OCI-LY1 (cell line): ENCODE results near the gene GLT1D1.

ENCODE experiments used
- H2AFZ ChIP-seq: fragments of 200-600 bp; sonication (generic), shearing (Covaris generic); 2 replicates; pipeline ENCODE4 v1.6.0; 2014; ENCODE audit warnings: antibody characterized with exemption, mild to moderate bottlenecking, low read length
- H3F3A ChIP-seq: fragments of 200-600 bp; sonication (generic), shearing (Covaris generic); 2 replicates; pipeline ENCODE4 v1.6.0; 2014; ENCODE audit warnings: mild to moderate bottlenecking, antibody characterized with exemption, low read length, moderate library complexity; ENCODE audit not compliant: insufficient read depth
- H3K27ac ChIP-seq: fragments of 200-600 bp; sonication (generic); 2 replicates; pipeline ENCODE4 v1.5.1; 2014; ENCODE audit warnings: low read length, mixed run types, mild to moderate bottlenecking, low read depth; ENCODE audit not compliant: poor library complexity, severe bottlenecking
- H3K27me3 ChIP-seq: fragments of 200-600 bp; sonication (generic); 2 replicates; pipeline ENCODE4 v1.6.0; 2014; ENCODE audit warnings: antibody characterized with exemption, mild to moderate bottlenecking, low read length, moderate library complexity; ENCODE audit not compliant: insufficient read depth
- H3K36me3 ChIP-seq: fragments of 200-600 bp; sonication (generic); 2 replicates; pipeline ENCODE4 v1.6.1; 2014; ENCODE audit warnings: mild to moderate bottlenecking, antibody characterized with exemption, low read length, moderate library complexity, mixed read lengths; ENCODE audit not compliant: insufficient read depth
- H3K4me1 ChIP-seq: fragments of 200-600 bp; sonication (generic); 2 replicates; pipeline ENCODE4 v1.5.1; 2014; ENCODE audit warnings: mild to moderate bottlenecking, low read length, moderate library complexity; ENCODE audit not compliant: insufficient read depth, severe bottlenecking
- H3K4me2 ChIP-seq: fragments of 200-600 bp; sonication (generic), shearing (Covaris generic); 2 replicates; pipeline ENCODE4 v1.6.1; 2014; ENCODE audit warnings: low read length
- H3K4me3 ChIP-seq: fragments of 200-600 bp; sonication (generic); 2 replicates; pipeline ENCODE4 v1.5.1; 2014; ENCODE audit warnings: low read length, low read depth, mild to moderate bottlenecking, mixed read lengths; ENCODE audit not compliant: poor library complexity, severe bottlenecking
- H3K79me2 ChIP-seq: fragments of 200-600 bp; shearing (Covaris generic); 2 replicates; pipeline ENCODE4 v1.6.1; 2016; ENCODE audit warnings: mixed run types, low read length, mixed read lengths; ENCODE audit not compliant: insufficient read depth
- H3K9ac ChIP-seq: fragments of 200-600 bp; sonication (generic), shearing (Covaris generic); 2 replicates; pipeline ENCODE4 v1.6.1; 2014; ENCODE audit warnings: mild to moderate bottlenecking, low read length, mixed read lengths
- H3K9me2 ChIP-seq: fragments of 200-600 bp; sonication (generic), shearing (Covaris generic); 2 replicates; pipeline ENCODE4 v1.6.1; 2014; ENCODE audit warnings: low read depth, mild to moderate bottlenecking, low read length, mixed read lengths
- H3K9me3 ChIP-seq: fragments of 200-600 bp; shearing (Covaris generic); 2 replicates; pipeline ENCODE4 v1.6.1; 2014; ENCODE audit warnings: low read length, mixed read lengths
- H4K20me1 ChIP-seq: fragments of 200-600 bp; sonication (generic), shearing (Covaris generic); 2 replicates; pipeline ENCODE4 v1.6.0; 2016; ENCODE audit warnings: mild to moderate bottlenecking, low read length; ENCODE audit not compliant: insufficient read depth
- CTCF ChIP-seq: fragments of 200-600 bp; sonication (generic), shearing (Covaris generic); IDR thresholded peaks from 2 replicates; pipeline ENCODE4 v1.5.1; 2017; ENCODE audit warnings: mild to moderate bottlenecking, antibody characterized with exemption, low read length, moderate library complexity, mixed read lengths
- EZH2 ChIP-seq: fragments of 200-600 bp; sonication (generic), shearing (Covaris generic); IDR thresholded peaks from 2 replicates; pipeline ENCODE4 v1.8.0; 2017; ENCODE audit warnings: borderline replicate concordance, mixed run types, mild to moderate bottlenecking, antibody characterized with exemption, low read length, moderate library complexity, mixed read lengths

Gene GLT1D1

GRCh38 chr12:129001826-129002225 lies 148.5 kb downstream of the GLT1D1 start:
- H3K9me3 ChIP-seq = no peaks in the 10 kb centered on the region
- no peaks in the 10 kb centered on the region for H4K20me1 ChIP-seq
- no peak overlapping the region for H2AFZ ChIP-seq
- H3K27ac ChIP-seq = no peak overlapping the region
- no peaks in the 10 kb centered on the region for H3F3A ChIP-seq
- no peak overlapping the region for H3K4me3 ChIP-seq
- H3K4me2 ChIP-seq = no peak overlapping the region
- 0 out of 2 replicates have a peak, but pooled peaks cover 3% of the 10 kb centered on the region for H3K27me3 ChIP-seq
- no peaks in the 10 kb centered on the region for H3K9me2 ChIP-seq
- TF ChIP-seq EZH2 (no peak), CTCF (no peak)
- H3K36me3 ChIP-seq = no peaks in the 10 kb centered on the region
- no peaks in the 10 kb centered on the region for H3K79me2 ChIP-seq
- no peaks in the 10 kb centered on the region for H3K4me1 ChIP-seq
- H3K9ac ChIP-seq = no peak overlapping the region

DNA sequence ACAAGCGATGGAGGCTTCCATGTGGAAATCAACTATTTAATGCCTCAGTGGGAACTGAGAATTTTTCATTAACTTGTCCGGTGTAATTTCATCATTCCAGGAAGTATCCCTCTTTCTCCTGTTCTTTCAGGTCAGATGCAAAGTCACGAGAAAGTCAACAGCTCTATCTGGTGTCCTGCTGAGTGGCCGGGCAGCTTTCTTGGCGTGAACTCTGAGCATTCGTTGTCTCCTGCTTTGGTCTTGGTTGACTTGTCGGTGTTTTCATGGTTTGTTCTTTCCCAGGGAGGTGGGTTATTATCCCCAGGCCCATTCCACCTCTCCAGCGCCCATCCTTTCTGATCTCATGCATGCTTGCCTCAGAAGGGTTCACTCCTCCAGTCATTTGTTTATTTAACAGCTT lies 149.1 kb downstream of the GLT1D1 start:
- no peaks in the 10 kb centered on the region for H4K20me1 ChIP-seq
- no peaks in the 10 kb centered on the region for H3K36me3 ChIP-seq
- H3K27ac ChIP-seq = no peak overlapping the region
- TF ChIP-seq EZH2 = no peak
- no peak overlapping the region for H3K9ac ChIP-seq
- no peaks in the 10 kb centered on the region for H3K79me2 ChIP-seq
- no peak overlapping the region for H2AFZ ChIP-seq
- H3K4me1 ChIP-seq = no peaks in the 10 kb centered on the region
- H3K9me2 ChIP-seq = no peaks in the 10 kb centered on the region
- H3K27me3 ChIP-seq = 0 out of 2 replicates have a peak, but pooled peaks cover 3% of the 10 kb centered on the region
- H3K4me2 ChIP-seq = no peak overlapping the region
- no peaks in the 10 kb centered on the region for H3K9me3 ChIP-seq
- H3K4me3 ChIP-seq = no peak overlapping the region
- no peaks in the 10 kb centered on the region for H3F3A ChIP-seq

GRCh38 chr12:129005416-129005815 lies 152.1 kb downstream of the GLT1D1 start:
- no peak overlapping the region for H3K4me2 ChIP-seq
- no peaks in the 10 kb centered on the region for H3K79me2 ChIP-seq
- no peaks in the 10 kb centered on the region for H3K36me3 ChIP-seq
- no peak for TF ChIP-seq CTCF
- TF ChIP-seq EZH2 = no peak
- no peak overlapping the region for H3K4me3 ChIP-seq
- H3K27me3 ChIP-seq = 0 out of 2 replicates have a peak, but pooled peaks cover 3% of the 10 kb centered on the region
- H3K27ac ChIP-seq = no peak overlapping the region
- H4K20me1 ChIP-seq = no peaks in the 10 kb centered on the region
- no peak overlapping the region for H3K9ac ChIP-seq
- no peak overlapping the region for H2AFZ ChIP-seq
- H3K4me1 ChIP-seq = no peaks in the 10 kb centered on the region
- H3F3A ChIP-seq = no peaks in the 10 kb centered on the region
- no peaks in the 10 kb centered on the region for H3K9me3 ChIP-seq
- no peaks in the 10 kb centered on the region for H3K9me2 ChIP-seq

DNA sequence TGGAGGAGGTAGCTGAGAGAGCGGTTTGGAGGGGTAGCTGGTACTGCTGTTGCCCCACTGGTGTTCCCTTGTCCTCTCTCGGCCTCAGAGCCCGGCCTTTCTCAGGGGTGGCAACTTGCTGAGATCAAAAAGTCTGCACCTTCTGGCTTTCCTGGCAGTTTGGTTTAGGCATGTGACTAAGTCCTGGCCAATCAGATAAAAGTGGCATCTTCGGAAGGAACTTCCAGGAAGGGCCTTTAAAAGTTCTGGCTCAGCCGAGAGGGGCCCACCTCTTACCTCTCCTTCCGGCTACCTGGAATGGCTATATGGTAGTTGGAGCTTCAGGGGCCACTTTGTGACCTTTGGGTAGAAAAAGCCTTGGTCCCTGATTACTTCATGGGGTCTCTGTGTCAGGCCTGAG lies 152.6 kb downstream of the GLT1D1 start:
- Histone ChIP-seq H4K20me1 (no peaks in the 10 kb centered on the region), H2AFZ (no peak overlapping the region), H3K27ac (no peak overlapping the region), H3K4me1 (no peaks in the 10 kb centered on the region), H3K9ac (no peak overlapping the region), H3K9me2 (no peaks in the 10 kb centered on the region), H3K4me2 (no peak overlapping the region), H3K36me3 (no peaks in the 10 kb centered on the region), H3K27me3 (0 out of 2 replicates have a peak, but pooled peaks cover 3% of the 10 kb centered on the region), H3F3A (no peaks in the 10 kb centered on the region), H3K9me3 (no peaks in the 10 kb centered on the region), H3K79me2 (no peaks in the 10 kb centered on the region), H3K4me3 (no peak overlapping the region)
- TF ChIP-seq EZH2 (no peak), CTCF (no peak)
